K562 (cell line): ENCODE data around the gene RBMS3.
"Not testable (repeated sequence)": the region's sequence is repeated elsewhere in the genome, so short reads cannot be mapped to it uniquely, and the experiment has no call there.

Source experiments
- CBX5 ChIP-seq: IDR thresholded peaks from 2 replicates; pipeline ENCODE4 v1.6.1; 2014; ENCODE audit warnings: low read depth, borderline replicate concordance
- EP300 ChIP-seq: IDR thresholded peaks from 2 replicates; pipeline ENCODE4 v1.6.1; 2012; ENCODE audit warnings: low read length, improper control_type of control experiment
- HDAC1 ChIP-seq, 2 experiments: fragments of 450-650 bp; IDR thresholded peaks; 2 replicates each; pipeline ENCODE4 v1.6.1; 2016 to 2017; ENCODE audit warnings: inconsistent platforms in 1 of 2, mild to moderate bottlenecking in 1 of 2, moderate library complexity in 1 of 2
- NR3C1 ChIP-seq: sonication (generic); formaldehyde crosslinking; IDR thresholded peaks from 2 replicates; pipeline ENCODE4 v1.8.1; 2022; ENCODE audit warnings: missing genetic modification reagents
- RBM25 ChIP-seq: fragments of 200-400 bp; formaldehyde crosslinking; IDR thresholded peaks from 2 replicates; pipeline ENCODE4 v1.6.1; 2018; ENCODE audit warnings: low read length, low read depth, moderate library complexity; ENCODE audit not compliant: severe bottlenecking
- SIN3A ChIP-seq, 2 experiments: fragments of 150-350 bp in 1 of 2; IDR thresholded peaks; 2 replicates each; pipeline ENCODE4 v1.6.1; 2011 to 2016; ENCODE audit warnings: borderline replicate concordance in 2 of 2, low read depth in 2 of 2, low read length in 2 of 2, mild to moderate bottlenecking in 2 of 2, moderate library complexity in 2 of 2; ENCODE audit not compliant: control insufficient read depth in 1 of 2
- TAF1 ChIP-seq: IDR thresholded peaks from 2 replicates; pipeline ENCODE4 v1.6.1; 2011; ENCODE audit warnings: mild to moderate bottlenecking, low read length, moderate library complexity; ENCODE audit not compliant: insufficient read depth, control insufficient read depth, severe bottlenecking; ENCODE audit errors: extremely low read depth
- TEAD4 ChIP-seq, 2 experiments: sonication (generic) in 1 of 2; formaldehyde crosslinking in 1 of 2; IDR thresholded peaks; 2 replicates each; pipeline versions ENCODE4 v1.6.1 to v1.8.0; 2012 to 2022; ENCODE audit warnings: borderline replicate concordance in 1 of 2, inconsistent platforms in 1 of 2, low read length in 1 of 2, mild to moderate bottlenecking in 1 of 2, missing genetic modification reagents in 1 of 2
- ZNF217 ChIP-seq: sonication (generic); formaldehyde crosslinking; IDR thresholded peaks from 2 replicates; pipeline ENCODE4 v1.8.0; 2022; ENCODE audit warnings: mild to moderate bottlenecking, missing genetic modification reagents
- ZNF778 ChIP-seq: fragments of 450-650 bp; formaldehyde crosslinking; IDR thresholded peaks from 2 replicates; pipeline ENCODE4 v1.4.0; 2020; ENCODE audit warnings: mild to moderate bottlenecking, moderate library complexity

- TF ChIP-seq NR3C1 (CRISPR knock-in tag); TEAD4 (IDR thresholded peaks at IDR 0.05; ENCODE audit: low read length); TEAD4 (CRISPR knock-in tag; IDR thresholded peaks at IDR 0.05; ENCODE audit: borderline replicate concordance); TAF1; SIN3A (IDR thresholded peaks at IDR 0.05; ENCODE audit: borderline replicate concordance in 2 of 2, control insufficient read depth in 1 of 2, low read depth in 2 of 2, low read length in 2 of 2); CBX5; HDAC1 (IDR thresholded peaks at IDR 0.05); ZNF778 (CRISPR knock-in tag); EP300; ZNF217 (CRISPR knock-in tag); RBM25: not testable (repeated sequence)
These were observed 243.6 kb downstream of the RBMS3 start for GRCh38 chr3:29524433-29524832.
